ENCODE measurements around the gene CAMTA1.

- no peak for TF ChIP-seq CTCF (optimal IDR thresholded peaks at IDR 0.05 in 1 of 3, IDR thresholded peaks at IDR 0.05 in 1 of 3, conservative IDR thresholded peaks at IDR 0.05 in 1 of 3; ENCODE audit: extremely low read depth in 1 of 3, insufficient read depth in 2 of 3, low read length in 3 of 3)
- no peak for TF ChIP-seq EZH2 (IDR thresholded peaks at IDR 0.05; ENCODE audit: low read length)
Measured at GRCh38 chr1:7468248-7468647, 683.0 kb downstream of the CAMTA1 start.

Data from keratinocyte (primary cell).